ENCODE results near the gene TNN. TPM values are rescaled to one million over a fixed set of nuclear protein-coding genes. Genes with fewer than 3 reads are reported as not detected.

Gene TNN
- total and polyA plus RNA-seq, 10 of the 15 experiments (the other 5 are each of a cell fraction or from before 2014, with no cell fraction given) = 0.05 to 0.17 (median 0.11) TPM

GRCh38 chr1:175130649-175131045 lies 63.0 kb downstream of the TNN start:
- TF ChIP-seq BHLHE40 (IDR thresholded peaks at IDR 0.05; ENCODE audit: borderline replicate concordance in 1 of 2, low read depth in 2 of 2, low read length in 1 of 2) (no peak), STAT3 (IDR thresholded peaks at IDR 0.05; ENCODE audit: low read depth, low read length) (no peak), RUNX3 (IDR thresholded peaks at IDR 0.05; ENCODE audit: low read length) (peak; percentile 42; the same call in 1 of the 2 replicates), NFXL1 (IDR thresholded peaks at IDR 0.05; ENCODE audit: borderline replicate concordance) (no peak), RB1 (IDR thresholded peaks at IDR 0.05; ENCODE audit: borderline replicate concordance) (no peak)

GRCh38 chr1:175131095-175131494 lies 63.5 kb downstream of the TNN start:
- ATAC-seq = no peak
- WGBS (ENCODE audit: insufficient coverage, insufficient replicate concordance, low lambda C conversion rate, missing lambda C conversion rate) = 86% methylated on average over 1 of the region's 1 CpG
- peak overlapping the region; percentile 3; the same call in 1 of the 2 replicates for H2AFZ ChIP-seq (ENCODE audit: control insufficient read depth, low read depth, low read length)

More at GRCh38 chr1:175130649-175131045, 63.0 kb downstream of the TNN start:
- H3K9ac ChIP-seq (ENCODE audit: control insufficient read depth, insufficient read depth, low read length) = no peak overlapping the region
- H2AFZ ChIP-seq (ENCODE audit: control insufficient read depth, low read depth, low read length) = peak overlapping the region; percentile 3
- DNase-seq (ENCODE audit: low read depth, low spot score) (no peak), FAIRE-seq (no peak), ATAC-seq (peak; percentile 16; the same call in 1 of the 3 replicates)
- peak overlapping the region; percentile 4; the same call in 1 of the 2 replicates for H3K27ac ChIP-seq (ENCODE audit: control insufficient read depth, insufficient read depth)
- BruUV-seq (replicated peaks) = no TSS peak
- in situ Hi-C loops (cut with MboI) (no loop called here), intact Hi-C loops (cut with micrococcal nuclease; ENCODE audit: unreplicated experiment) (no loop called here)
- H3K9me3 ChIP-seq (replicated peaks; ENCODE audit: control insufficient read depth, insufficient read depth, low read length) = no peaks in the 10 kb centered on the region
- no peaks in the 10 kb centered on the region for H4K20me1 ChIP-seq (ENCODE audit: control insufficient read depth, insufficient read depth)
- no peaks in the 10 kb centered on the region for H3K79me2 ChIP-seq (ENCODE audit: control insufficient read depth, insufficient read depth, low read length)
- ChIA-PET CTCF (interaction anchor here (1.5 to 10.9 kb wide), 2 partner anchors 16 to 101 kb away, joined by 6 to 135 read pairs; no protein-coding TSS in a partner anchor), SMC1A (ENCODE audit: uncharacterized antibody, unreplicated experiment) (interaction anchor here (1.1 to 4.0 kb wide), 2 partner anchors 11 to 15 kb away, joined by 3 to 22 read pairs; no protein-coding TSS in a partner anchor), POLR2A (no interaction called here), RAD21 (ENCODE audit: unreplicated experiment) (interaction anchor here (2.1 kb wide), 1 partner anchor 16 kb away, joined by 6 read pairs; no protein-coding TSS in a partner anchor)
- 0% methylated on average over 2 of the region's 2 CpGs for WGBS (ENCODE audit: insufficient coverage, insufficient replicate concordance, low lambda C conversion rate, missing lambda C conversion rate)
- no peak overlapping the region for H3K4me3 ChIP-seq
- no peaks in the 10 kb centered on the region for H3K27me3 ChIP-seq (replicated peaks in 1 of 2; ENCODE audit: control insufficient read depth in 2 of 2, insufficient read depth in 2 of 2, low read length in 1 of 2)
- no peaks in the 10 kb centered on the region for H3K36me3 ChIP-seq (ENCODE audit: control insufficient read depth in 2 of 2, insufficient read depth in 2 of 2, low read length in 1 of 2)
- peaks cover 28% of the 10 kb centered on the region for H3K4me1 ChIP-seq (ENCODE audit: control insufficient read depth, insufficient read depth, low read length)
- peak overlapping the region; percentile 14; the same call in 1 of the 2 replicates for H3K4me2 ChIP-seq (ENCODE audit: control insufficient read depth, insufficient read depth)

More at GRCh38 chr1:175131095-175131494, 63.5 kb downstream of the TNN start:
- DNase-seq (ENCODE audit: low read depth, low spot score) (no peak), FAIRE-seq (no peak)
- ChIA-PET CTCF (interaction anchor here (1.5 to 10.9 kb wide), 2 partner anchors 16 to 101 kb away, joined by 6 to 135 read pairs; no protein-coding TSS in a partner anchor), SMC1A (ENCODE audit: uncharacterized antibody, unreplicated experiment) (interaction anchor here (4.0 kb wide), 1 partner anchor 11 kb away, joined by 22 read pairs; no protein-coding TSS in a partner anchor), RAD21 (ENCODE audit: unreplicated experiment) (interaction anchor here (2.1 kb wide), 1 partner anchor 15 kb away, joined by 6 read pairs; no protein-coding TSS in a partner anchor), POLR2A (interaction anchor here (1.4 kb wide), 1 partner anchor 16 kb away, joined by 3 read pairs; no protein-coding TSS in a partner anchor)
- H3K9me3 ChIP-seq (replicated peaks; ENCODE audit: control insufficient read depth, insufficient read depth, low read length) = no peaks in the 10 kb centered on the region
- peak overlapping the region; percentile 4; the same call in 1 of the 2 replicates for H3K27ac ChIP-seq (ENCODE audit: control insufficient read depth, insufficient read depth)
- H3K4me2 ChIP-seq (ENCODE audit: control insufficient read depth, insufficient read depth) = peak overlapping the region; percentile 13; the same call in 1 of the 2 replicates
- no peak overlapping the region for H3K9ac ChIP-seq (ENCODE audit: control insufficient read depth, insufficient read depth, low read length)
- H3K4me3 ChIP-seq = no peak overlapping the region
- H3K27me3 ChIP-seq (replicated peaks in 1 of 2; ENCODE audit: control insufficient read depth in 2 of 2, insufficient read depth in 2 of 2, low read length in 1 of 2) = no peaks in the 10 kb centered on the region
- no peaks in the 10 kb centered on the region for H3K36me3 ChIP-seq (ENCODE audit: control insufficient read depth in 2 of 2, insufficient read depth in 2 of 2, low read length in 1 of 2)
- BruUV-seq (replicated peaks) = no TSS peak
- in situ Hi-C loops (cut with MboI) (no loop called here), intact Hi-C loops (cut with micrococcal nuclease; ENCODE audit: unreplicated experiment) (no loop called here)
- no peaks in the 10 kb centered on the region for H4K20me1 ChIP-seq (ENCODE audit: control insufficient read depth, insufficient read depth)
- no peaks in the 10 kb centered on the region for H3K79me2 ChIP-seq (ENCODE audit: control insufficient read depth, insufficient read depth, low read length)
- peaks cover 28% of the 10 kb centered on the region for H3K4me1 ChIP-seq (ENCODE audit: control insufficient read depth, insufficient read depth, low read length)
- TF ChIP-seq JUNB (IDR thresholded peaks at IDR 0.05) = peak; percentile 65
- TF ChIP-seq NFIC (IDR thresholded peaks at IDR 0.05; ENCODE audit: low read depth, low read length) = 0 out of 2 replicates have a peak, but pooled peaks have one; percentile 36
- no peak for TF ChIP-seq SMARCA5 (IDR thresholded peaks at IDR 0.05)

All from GM12878 (cell line).